Fibroblast of lung (primary cell): ENCODE data around the gene SAP30.

Experiments
- EZH2 ChIP-seq: IDR thresholded peaks from 2 replicates; pipeline ENCODE4 v1.5.1; 2012; ENCODE audit warnings: low read length, control low read depth, mild to moderate bottlenecking; ENCODE audit errors: missing control alignments
- TF ChIP-seq, protein P1 (sequence below), 2 donors: IDR thresholded peaks in 1 of 2; conservative IDR thresholded peaks in 1 of 2; 1 replicate in 1 of 2; 2 replicates in 1 of 2; pipeline ENCODE4 v1.5.1; 2011 to 2012; ENCODE audit warnings: low read length in 2 of 2, control low read depth in 1 of 2, inconsistent platforms in 1 of 2, low read depth in 1 of 2, mild to moderate bottlenecking in 1 of 2

DNA sequence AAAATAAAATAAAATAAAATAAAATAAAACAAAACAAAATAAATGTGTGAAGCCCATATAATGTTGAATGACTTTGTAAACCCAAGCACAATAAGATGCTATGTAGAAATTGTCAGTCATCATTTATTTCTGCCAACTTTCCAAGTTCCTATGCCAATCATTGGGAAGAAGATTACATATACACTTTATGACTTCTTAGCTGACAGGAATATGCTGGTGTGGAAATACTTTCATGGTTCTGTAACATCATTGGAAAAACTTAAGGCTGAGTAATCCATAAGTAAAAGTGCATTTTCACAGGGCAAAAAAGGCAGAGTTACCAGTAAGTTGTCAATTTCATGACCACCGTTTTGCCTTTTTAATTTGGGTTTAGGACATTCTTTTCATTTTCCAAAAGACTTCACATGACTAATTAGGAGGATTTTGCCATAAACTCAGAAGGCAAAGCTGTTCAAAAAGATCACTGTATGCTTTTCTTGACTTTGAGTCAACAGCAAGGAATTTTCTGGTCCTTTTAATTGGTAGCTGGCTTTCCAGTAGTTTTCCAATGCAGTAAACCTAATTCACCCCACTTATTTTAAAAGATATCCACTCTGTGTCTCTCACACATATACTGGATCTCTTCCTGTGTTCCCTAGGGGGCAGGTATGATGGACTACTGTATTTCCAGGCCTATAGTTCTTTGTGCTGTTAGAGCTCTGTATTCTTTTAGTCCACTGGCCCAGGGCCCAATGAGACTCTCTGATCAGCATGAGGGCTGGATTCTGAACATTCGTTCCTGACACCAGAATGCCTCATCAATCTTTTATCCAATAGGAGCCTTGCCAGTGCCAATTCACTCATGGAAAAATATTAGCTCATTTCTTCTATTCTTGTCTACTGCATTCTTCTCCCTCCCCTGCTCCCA lies 54.4 kb downstream of the SAP30 start:
- TF ChIP-seq, protein P1, sequence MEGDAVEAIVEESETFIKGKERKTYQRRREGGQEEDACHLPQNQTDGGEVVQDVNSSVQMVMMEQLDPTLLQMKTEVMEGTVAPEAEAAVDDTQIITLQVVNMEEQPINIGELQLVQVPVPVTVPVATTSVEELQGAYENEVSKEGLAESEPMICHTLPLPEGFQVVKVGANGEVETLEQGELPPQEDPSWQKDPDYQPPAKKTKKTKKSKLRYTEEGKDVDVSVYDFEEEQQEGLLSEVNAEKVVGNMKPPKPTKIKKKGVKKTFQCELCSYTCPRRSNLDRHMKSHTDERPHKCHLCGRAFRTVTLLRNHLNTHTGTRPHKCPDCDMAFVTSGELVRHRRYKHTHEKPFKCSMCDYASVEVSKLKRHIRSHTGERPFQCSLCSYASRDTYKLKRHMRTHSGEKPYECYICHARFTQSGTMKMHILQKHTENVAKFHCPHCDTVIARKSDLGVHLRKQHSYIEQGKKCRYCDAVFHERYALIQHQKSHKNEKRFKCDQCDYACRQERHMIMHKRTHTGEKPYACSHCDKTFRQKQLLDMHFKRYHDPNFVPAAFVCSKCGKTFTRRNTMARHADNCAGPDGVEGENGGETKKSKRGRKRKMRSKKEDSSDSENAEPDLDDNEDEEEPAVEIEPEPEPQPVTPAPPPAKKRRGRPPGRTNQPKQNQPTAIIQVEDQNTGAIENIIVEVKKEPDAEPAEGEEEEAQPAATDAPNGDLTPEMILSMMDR (conservative IDR thresholded peaks at IDR 0.05 in 1 of 2, IDR thresholded peaks at IDR 0.05 in 1 of 2; ENCODE audit: low read depth in 1 of 2, low read length in 2 of 2), result no peak
- no peak for TF ChIP-seq EZH2
